GM18951 (cell line): ENCODE results near the gene NXPH4.

Experiments used
- POLR2A ChIP-seq: IDR thresholded peaks from 4 replicates; pipeline ENCODE4 v1.6.1; 2011; ENCODE audit warnings: mild to moderate bottlenecking; ENCODE audit not compliant: insufficient read length, insufficient read depth; ENCODE audit errors: extremely low read depth
- in situ Hi-C: fragments of 300-500 bp; cut with MboI; formaldehyde crosslinking; loops from one replicate; pipeline ENCODE4 v1.12.0; 2022; ENCODE audit warnings: low sequenced_read_pairs, mixed read lengths, inconsistent platforms; ENCODE audit not compliant: unreplicated experiment

NXPH4 gene

GRCh38 chr12:57212701-57213057, 3.9 kb upstream of the NXPH4 start:
- TF ChIP-seq POLR2A: no peak
- in situ Hi-C loops: no loop called here

- in situ Hi-C loops: no loop called here
- TF ChIP-seq POLR2A: no peak
Observed at GRCh38 chr12:57213058-57213715, 3.4 kb upstream of the NXPH4 start.

- TF ChIP-seq POLR2A: no peak
- in situ Hi-C loops: no loop called here
Observed at GRCh38 chr12:57213763-57214397, 2.7 kb upstream of the NXPH4 start.

GRCh38 chr12:57214398-57214781, 2.2 kb upstream of the NXPH4 start:
- in situ Hi-C loops: no loop called here
- TF ChIP-seq POLR2A: no peak

- in situ Hi-C loops: no loop called here
- no peak for TF ChIP-seq POLR2A
Observed at GRCh38 chr12:57215065-57215464, 1.5 kb upstream of the NXPH4 start.

- in situ Hi-C loops: no loop called here
- TF ChIP-seq POLR2A: no peak
Observed at GRCh38 chr12:57215668-57216013, 953 bp upstream of the NXPH4 start.

- TF ChIP-seq POLR2A: no peak
- in situ Hi-C loops: no loop called here
Observed at GRCh38 chr12:57216921-57217879, 606 bp downstream of the NXPH4 start.

- in situ Hi-C loops: no loop called here
- TF ChIP-seq POLR2A: no peak
Observed at GRCh38 chr12:57218030-57218853, 1.6 kb downstream of the NXPH4 start.

- in situ Hi-C loops: no loop called here
- no peak for TF ChIP-seq POLR2A
Observed at GRCh38 chr12:57219205-57219992, 2.8 kb downstream of the NXPH4 start.

GRCh38 chr12:57219993-57220754, 3.6 kb downstream of the NXPH4 start:
- in situ Hi-C loops: no loop called here
- no peak for TF ChIP-seq POLR2A

GRCh38 chr12:57220770-57221168, 4.2 kb downstream of the NXPH4 start:
- in situ Hi-C loops: no loop called here
- TF ChIP-seq POLR2A: no peak
